GM12878 (cell line): ENCODE measurements around the gene ADAMTS3. TPM values are rescaled to one million over a fixed set of nuclear protein-coding genes. Genes with fewer than 3 reads are reported as not detected.

ENCODE experiments used
- CEBPB ChIP-seq, 2 experiments: fragments of 150-350 bp in 1 of 2; IDR thresholded peaks; 2 replicates each; pipeline ENCODE4 v1.6.1; 2012 to 2014; ENCODE audit warnings: low read depth in 2 of 2, low read length in 2 of 2, borderline replicate concordance in 1 of 2, inconsistent platforms in 1 of 2
- SPI1 ChIP-seq: IDR thresholded peaks from 2 replicates; pipeline ENCODE4 v1.6.1; 2011; ENCODE audit warnings: low read depth, mild to moderate bottlenecking, low read length, moderate library complexity, borderline replicate concordance; ENCODE audit not compliant: insufficient read depth
- SREBF1 ChIP-seq: IDR thresholded peaks from 2 replicates; pipeline ENCODE4 v1.6.1; 2012; ENCODE audit warnings: mild to moderate bottlenecking, low read length
- ZSCAN29 ChIP-seq: fragments of 450-650 bp; IDR thresholded peaks from 2 replicates; pipeline ENCODE4 v1.6.1; 2017; ENCODE audit warnings: mild to moderate bottlenecking, moderate library complexity
- polyA plus RNA-seq, 11 experiments: library from polyadenylated mRNA; depleted of rRNA in 4 of 11; unstranded in 6 of 11; stranded (reverse) in 5 of 11; fragments of >200 nt; fragmentation: Nextera tagmentation in 4 of 11; fragmentation: Illumina TruSeq in 1 of 11; extraction: Ambion mirVana in 4 of 11; extraction: Trizol in 1 of 11; gene quantifications; 1 replicate in 1 of 11; 2 replicates in 10 of 11; pipeline versions ENCODE4 v1.2.1 to v1.2.3, GENCODE V29; 2011 to 2016; ENCODE audit warnings: inconsistent platforms in 2 of 11, missing spikeins in 2 of 11, low read depth in 1 of 11
- total RNA-seq, 4 experiments: library from RNA; depleted of rRNA in 3 of 4; stranded (reverse); fragments of >200 nt in 3 of 4; fragmentation: Illumina TruSeq in 1 of 4; extraction: Trizol in 1 of 4; gene quantifications; 2 replicates each; pipeline versions ENCODE4 v1.2.1 to v1.2.3, GENCODE V29; 2013 to 2021
- TF ChIP-seq, protein P1 (sequence below): fragments of 150-350 bp; IDR thresholded peaks from 2 replicates; pipeline ENCODE4 v1.6.1; 2016; ENCODE audit warnings: low read depth, low read length
- TF ChIP-seq, protein P2 (sequence below): IDR thresholded peaks from 2 replicates; pipeline ENCODE4 v1.6.1; 2012; ENCODE audit warnings: mild to moderate bottlenecking, low read depth, low read length
- TF ChIP-seq, protein P3 (sequence below): IDR thresholded peaks from 2 replicates; pipeline ENCODE4 v1.6.1; 2011; ENCODE audit warnings: low read depth, mild to moderate bottlenecking, low read length, moderate library complexity, borderline replicate concordance; ENCODE audit errors: extremely low read depth

Gene ADAMTS3
- total and polyA plus RNA-seq, 10 of the 15 experiments (the other 5 are each of a cell fraction or from before 2014, with no cell fraction given) = under 0.01 to 0.07 (median 0.02) TPM; not detected in 6

DNA sequence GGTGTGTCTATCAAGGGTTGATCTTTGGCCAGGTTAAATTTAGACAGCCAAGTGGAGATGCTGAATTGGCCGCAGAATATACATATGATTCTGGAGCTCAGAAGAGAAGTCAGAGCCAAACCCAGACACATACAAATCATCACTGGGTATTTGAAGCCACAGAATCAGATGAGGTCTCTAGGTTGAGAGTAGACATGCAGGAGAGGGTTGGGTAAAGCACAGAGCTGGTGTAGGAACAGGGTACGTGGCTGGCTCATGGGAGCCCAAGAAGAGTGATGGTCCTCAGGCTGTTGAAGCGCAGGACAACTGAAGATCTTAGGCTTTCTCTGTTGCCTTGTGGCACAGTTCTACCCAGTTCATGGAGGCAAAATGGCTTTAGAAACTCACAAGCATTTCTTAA, 37.7 kb downstream of the ADAMTS3 start (continued):
- TF ChIP-seq CEBPB (IDR thresholded peaks at IDR 0.05; ENCODE audit: borderline replicate concordance in 1 of 2, low read depth in 2 of 2, low read length in 2 of 2) (no peak), ZSCAN29 (no peak), SREBF1 (no peak), SPI1 (no peak)
- TF ChIP-seq, protein P1, sequence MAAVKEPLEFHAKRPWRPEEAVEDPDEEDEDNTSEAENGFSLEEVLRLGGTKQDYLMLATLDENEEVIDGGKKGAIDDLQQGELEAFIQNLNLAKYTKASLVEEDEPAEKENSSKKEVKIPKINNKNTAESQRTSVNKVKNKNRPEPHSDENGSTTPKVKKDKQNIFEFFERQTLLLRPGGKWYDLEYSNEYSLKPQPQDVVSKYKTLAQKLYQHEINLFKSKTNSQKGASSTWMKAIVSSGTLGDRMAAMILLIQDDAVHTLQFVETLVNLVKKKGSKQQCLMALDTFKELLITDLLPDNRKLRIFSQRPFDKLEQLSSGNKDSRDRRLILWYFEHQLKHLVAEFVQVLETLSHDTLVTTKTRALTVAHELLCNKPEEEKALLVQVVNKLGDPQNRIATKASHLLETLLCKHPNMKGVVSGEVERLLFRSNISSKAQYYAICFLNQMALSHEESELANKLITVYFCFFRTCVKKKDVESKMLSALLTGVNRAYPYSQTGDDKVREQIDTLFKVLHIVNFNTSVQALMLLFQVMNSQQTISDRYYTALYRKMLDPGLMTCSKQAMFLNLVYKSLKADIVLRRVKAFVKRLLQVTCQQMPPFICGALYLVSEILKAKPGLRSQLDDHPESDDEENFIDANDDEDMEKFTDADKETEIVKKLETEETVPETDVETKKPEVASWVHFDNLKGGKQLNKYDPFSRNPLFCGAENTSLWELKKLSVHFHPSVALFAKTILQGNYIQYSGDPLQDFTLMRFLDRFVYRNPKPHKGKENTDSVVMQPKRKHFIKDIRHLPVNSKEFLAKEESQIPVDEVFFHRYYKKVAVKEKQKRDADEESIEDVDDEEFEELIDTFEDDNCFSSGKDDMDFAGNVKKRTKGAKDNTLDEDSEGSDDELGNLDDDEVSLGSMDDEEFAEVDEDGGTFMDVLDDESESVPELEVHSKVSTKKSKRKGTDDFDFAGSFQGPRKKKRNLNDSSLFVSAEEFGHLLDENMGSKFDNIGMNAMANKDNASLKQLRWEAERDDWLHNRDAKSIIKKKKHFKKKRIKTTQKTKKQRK = no peak
- TF ChIP-seq, protein P2, sequence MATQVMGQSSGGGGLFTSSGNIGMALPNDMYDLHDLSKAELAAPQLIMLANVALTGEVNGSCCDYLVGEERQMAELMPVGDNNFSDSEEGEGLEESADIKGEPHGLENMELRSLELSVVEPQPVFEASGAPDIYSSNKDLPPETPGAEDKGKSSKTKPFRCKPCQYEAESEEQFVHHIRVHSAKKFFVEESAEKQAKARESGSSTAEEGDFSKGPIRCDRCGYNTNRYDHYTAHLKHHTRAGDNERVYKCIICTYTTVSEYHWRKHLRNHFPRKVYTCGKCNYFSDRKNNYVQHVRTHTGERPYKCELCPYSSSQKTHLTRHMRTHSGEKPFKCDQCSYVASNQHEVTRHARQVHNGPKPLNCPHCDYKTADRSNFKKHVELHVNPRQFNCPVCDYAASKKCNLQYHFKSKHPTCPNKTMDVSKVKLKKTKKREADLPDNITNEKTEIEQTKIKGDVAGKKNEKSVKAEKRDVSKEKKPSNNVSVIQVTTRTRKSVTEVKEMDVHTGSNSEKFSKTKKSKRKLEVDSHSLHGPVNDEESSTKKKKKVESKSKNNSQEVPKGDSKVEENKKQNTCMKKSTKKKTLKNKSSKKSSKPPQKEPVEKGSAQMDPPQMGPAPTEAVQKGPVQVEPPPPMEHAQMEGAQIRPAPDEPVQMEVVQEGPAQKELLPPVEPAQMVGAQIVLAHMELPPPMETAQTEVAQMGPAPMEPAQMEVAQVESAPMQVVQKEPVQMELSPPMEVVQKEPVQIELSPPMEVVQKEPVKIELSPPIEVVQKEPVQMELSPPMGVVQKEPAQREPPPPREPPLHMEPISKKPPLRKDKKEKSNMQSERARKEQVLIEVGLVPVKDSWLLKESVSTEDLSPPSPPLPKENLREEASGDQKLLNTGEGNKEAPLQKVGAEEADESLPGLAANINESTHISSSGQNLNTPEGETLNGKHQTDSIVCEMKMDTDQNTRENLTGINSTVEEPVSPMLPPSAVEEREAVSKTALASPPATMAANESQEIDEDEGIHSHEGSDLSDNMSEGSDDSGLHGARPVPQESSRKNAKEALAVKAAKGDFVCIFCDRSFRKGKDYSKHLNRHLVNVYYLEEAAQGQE = no peak
- TF ChIP-seq, protein P3, sequence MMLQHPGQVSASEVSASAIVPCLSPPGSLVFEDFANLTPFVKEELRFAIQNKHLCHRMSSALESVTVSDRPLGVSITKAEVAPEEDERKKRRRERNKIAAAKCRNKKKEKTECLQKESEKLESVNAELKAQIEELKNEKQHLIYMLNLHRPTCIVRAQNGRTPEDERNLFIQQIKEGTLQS = no peak
